Kidney epithelial cell (primary cell): Measurements from ENCODE around the gene TMEM35A. TPM values are rescaled to one million over a fixed set of nuclear protein-coding genes. Genes with fewer than 3 reads are reported as not detected.

Experiments used
- DNase-seq: peaks from one replicate; pipeline ENCODE4 v3.0.0-alpha.2; 2010; ENCODE audit warnings: low read depth
- H3K27me3 ChIP-seq: 2 replicates; pipeline ENCODE4 v1.6.0; 2011; ENCODE audit warnings: low read length; ENCODE audit not compliant: control insufficient read depth, insufficient read depth
- H3K36me3 ChIP-seq: 2 replicates; pipeline ENCODE4 v1.5.1; 2011; ENCODE audit warnings: low read length; ENCODE audit not compliant: control insufficient read depth, insufficient read depth
- H3K4me3 ChIP-seq: 2 replicates; pipeline ENCODE4 v1.5.1; 2011; ENCODE audit warnings: low read depth, mild to moderate bottlenecking, control low read depth, low read length
- total RNA-seq: library from RNA; depleted of rRNA; stranded (reverse); fragments of >200 nt; gene quantifications from 2 replicates; pipeline ENCODE4 v1.2.3, GENCODE V29; 2015
- TF ChIP-seq, protein P1 (sequence below): IDR thresholded peaks from 2 replicates; pipeline ENCODE4 v1.5.1; 2011; ENCODE audit warnings: mild to moderate bottlenecking, moderate library complexity, low read length, control low read depth, inconsistent platforms; ENCODE audit not compliant: insufficient read depth, poor library complexity, severe bottlenecking

TMEM35A gene
- total RNA-seq, 1 donor from 2014 or later = 0.50 TPM

DNA sequence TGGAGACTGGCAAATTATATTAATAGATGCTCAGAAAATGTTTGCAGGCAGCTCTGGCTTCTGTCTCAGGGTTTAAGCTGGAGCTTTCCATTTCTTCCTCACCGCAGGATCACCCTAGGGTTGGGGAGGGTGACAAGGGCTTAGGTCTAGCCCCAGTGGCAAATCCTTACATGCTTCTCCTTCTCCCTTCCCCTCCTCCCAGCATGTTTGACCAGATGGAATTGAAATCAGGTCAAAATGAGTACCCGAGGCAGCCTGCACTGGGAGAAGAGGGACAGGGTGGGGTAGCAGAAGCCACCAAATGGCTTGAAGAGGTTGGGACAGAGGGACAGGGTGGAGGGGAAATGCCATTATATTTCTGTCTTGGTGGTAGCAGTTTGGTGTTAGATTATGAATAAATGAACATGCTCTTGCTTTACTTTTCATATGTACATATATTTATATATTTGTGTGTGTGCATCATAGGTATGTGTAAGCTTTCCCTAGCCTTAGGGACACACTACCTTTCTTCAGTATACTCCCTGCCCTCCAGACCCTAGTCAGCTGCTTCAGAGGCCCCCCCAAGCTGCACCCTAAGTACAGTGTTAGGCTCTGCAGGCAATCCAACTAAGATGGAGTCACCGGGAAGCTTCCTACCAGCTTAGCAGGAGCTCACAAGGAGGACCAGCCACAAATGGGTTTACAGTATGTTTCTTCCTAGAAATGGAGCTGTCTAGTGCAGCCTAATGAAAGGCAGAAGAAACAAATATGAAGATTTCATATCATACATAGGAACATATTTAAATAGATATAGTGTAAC lies 1.8 kb downstream of the TMEM35A start:
- H3K36me3 ChIP-seq = no peaks in the 10 kb centered on the region
- TF ChIP-seq, protein P1, sequence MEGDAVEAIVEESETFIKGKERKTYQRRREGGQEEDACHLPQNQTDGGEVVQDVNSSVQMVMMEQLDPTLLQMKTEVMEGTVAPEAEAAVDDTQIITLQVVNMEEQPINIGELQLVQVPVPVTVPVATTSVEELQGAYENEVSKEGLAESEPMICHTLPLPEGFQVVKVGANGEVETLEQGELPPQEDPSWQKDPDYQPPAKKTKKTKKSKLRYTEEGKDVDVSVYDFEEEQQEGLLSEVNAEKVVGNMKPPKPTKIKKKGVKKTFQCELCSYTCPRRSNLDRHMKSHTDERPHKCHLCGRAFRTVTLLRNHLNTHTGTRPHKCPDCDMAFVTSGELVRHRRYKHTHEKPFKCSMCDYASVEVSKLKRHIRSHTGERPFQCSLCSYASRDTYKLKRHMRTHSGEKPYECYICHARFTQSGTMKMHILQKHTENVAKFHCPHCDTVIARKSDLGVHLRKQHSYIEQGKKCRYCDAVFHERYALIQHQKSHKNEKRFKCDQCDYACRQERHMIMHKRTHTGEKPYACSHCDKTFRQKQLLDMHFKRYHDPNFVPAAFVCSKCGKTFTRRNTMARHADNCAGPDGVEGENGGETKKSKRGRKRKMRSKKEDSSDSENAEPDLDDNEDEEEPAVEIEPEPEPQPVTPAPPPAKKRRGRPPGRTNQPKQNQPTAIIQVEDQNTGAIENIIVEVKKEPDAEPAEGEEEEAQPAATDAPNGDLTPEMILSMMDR = no peak
- H3K4me3 ChIP-seq = no peak overlapping the region
- no peaks in the 10 kb centered on the region for H3K27me3 ChIP-seq
- DNase-seq = no peak

DNA sequence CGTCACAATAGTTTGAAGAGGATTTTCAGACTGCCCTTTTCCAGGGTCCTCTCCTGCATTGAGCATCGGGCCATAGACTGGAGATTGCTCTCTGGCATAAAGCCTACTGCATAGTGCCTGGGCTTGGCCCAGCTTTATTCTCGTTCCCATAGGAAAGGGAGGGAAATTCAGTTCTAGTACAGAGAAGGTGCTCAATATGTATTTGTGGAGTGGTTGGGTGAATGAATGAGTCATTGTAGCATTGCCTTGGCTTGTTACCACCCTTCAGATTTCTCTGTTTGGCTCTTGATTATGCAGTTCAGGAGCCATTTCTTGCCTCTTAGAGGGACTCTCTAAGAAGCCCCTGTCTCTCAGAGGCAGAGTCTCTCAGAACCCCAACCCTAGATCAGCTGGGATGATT lies 2.6 kb downstream of the TMEM35A start:
- Histone ChIP-seq H3K27me3 (no peaks in the 10 kb centered on the region), H3K36me3 (no peaks in the 10 kb centered on the region), H3K4me3 (no peak overlapping the region)
- no peak for DNase-seq
- TF ChIP-seq, protein P1 = no peak

GRCh38 chrX:101091817-101092216 lies 13.1 kb downstream of the TMEM35A start:
- TF ChIP-seq, protein P1 = no peak
- Histone ChIP-seq H3K4me3 (no peak overlapping the region), H3K27me3 (no peaks in the 10 kb centered on the region), H3K36me3 (no peaks in the 10 kb centered on the region)
- DNase-seq = no peak

DNA sequence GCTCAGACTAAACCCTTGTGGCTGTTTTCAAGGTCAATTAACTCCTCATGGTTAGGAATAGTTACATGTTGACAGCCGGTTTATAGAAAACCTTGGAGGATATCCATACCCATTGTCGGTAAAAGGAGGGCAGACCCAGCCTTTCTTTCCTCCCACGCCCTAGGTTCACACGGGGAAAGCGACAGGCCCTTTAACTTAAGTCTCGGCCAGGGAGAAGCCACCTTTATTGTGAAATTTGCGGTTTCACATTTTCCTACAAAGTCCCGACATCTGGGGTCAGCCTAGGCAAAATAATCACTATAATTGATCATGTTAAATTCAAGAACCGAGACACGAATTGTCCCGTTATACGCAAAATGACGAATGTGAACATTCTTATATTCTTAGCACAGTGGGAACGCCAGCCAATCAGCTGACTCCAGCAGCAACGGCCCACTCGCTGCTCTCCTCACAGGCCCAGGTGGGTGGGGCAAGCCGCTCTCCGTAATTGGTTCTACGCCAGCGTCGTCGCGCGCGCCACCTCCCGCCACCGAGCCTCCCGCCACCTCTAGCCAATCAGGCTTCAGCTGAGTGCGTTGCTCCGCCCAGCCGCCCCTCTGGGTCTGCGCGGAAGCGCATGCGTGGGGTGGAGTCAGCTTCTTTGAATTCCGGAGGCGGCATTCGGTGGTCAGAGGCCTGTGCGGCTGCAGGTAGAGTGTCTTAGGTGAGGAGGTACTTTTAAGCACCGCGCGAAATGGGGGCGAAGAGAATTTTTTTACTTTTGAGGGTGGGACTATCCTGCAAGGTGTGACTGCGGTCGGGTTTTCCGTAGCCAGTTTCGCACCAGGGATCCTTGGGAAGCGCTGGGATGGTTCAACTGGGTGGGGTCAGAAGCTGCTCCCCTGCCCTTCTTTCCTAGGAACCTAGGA lies 19.1 kb downstream of the TMEM35A start, which contains the start of gene CENPI:
TSS of gene CENPI (plus strand) at position 659 of the 908 bp plus-strand sequence. CDS start 2,867 bp downstream, outside the sequence.
- TF ChIP-seq, protein P1 = no peak
- Histone ChIP-seq H3K27me3 (no peaks in the 10 kb centered on the region), H3K4me3 (peak within 1 kb of the TSS; percentile 66), H3K36me3 (no peaks in the 10 kb centered on the region)
- DNase-seq = peak; percentile 58

- no peak for DNase-seq
- no peaks in the 10 kb centered on the region for H3K36me3 ChIP-seq
- no peaks in the 10 kb centered on the region for H3K27me3 ChIP-seq
- TF ChIP-seq, protein P1 = no peak
- H3K4me3 ChIP-seq = no peak overlapping the region
These were observed 29.6 kb downstream of the TMEM35A start for GRCh38 chrX:101108284-101108683.
